GM18507 (cell line): ENCODE measurements around the gene RAB40C.
A peak's percentile ranks its signal among the peaks of the same experiment; 100 is the strongest.

Source experiments
- DNase-seq: peaks from one replicate; pipeline ENCODE4 v3.0.0; 2011; ENCODE audit warnings: low read depth; ENCODE audit not compliant: insufficient read length; ENCODE audit errors: extremely low spot score
- FAIRE-seq: peaks from 2 replicates; lab custom pipeline; 2011; peaks lifted over from hg19 to GRCh38; lab: Jason Lieb, UNC

The RAB40C gene, protein sequence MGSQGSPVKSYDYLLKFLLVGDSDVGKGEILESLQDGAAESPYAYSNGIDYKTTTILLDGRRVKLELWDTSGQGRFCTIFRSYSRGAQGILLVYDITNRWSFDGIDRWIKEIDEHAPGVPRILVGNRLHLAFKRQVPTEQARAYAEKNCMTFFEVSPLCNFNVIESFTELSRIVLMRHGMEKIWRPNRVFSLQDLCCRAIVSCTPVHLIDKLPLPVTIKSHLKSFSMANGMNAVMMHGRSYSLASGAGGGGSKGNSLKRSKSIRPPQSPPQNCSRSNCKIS

DNA sequence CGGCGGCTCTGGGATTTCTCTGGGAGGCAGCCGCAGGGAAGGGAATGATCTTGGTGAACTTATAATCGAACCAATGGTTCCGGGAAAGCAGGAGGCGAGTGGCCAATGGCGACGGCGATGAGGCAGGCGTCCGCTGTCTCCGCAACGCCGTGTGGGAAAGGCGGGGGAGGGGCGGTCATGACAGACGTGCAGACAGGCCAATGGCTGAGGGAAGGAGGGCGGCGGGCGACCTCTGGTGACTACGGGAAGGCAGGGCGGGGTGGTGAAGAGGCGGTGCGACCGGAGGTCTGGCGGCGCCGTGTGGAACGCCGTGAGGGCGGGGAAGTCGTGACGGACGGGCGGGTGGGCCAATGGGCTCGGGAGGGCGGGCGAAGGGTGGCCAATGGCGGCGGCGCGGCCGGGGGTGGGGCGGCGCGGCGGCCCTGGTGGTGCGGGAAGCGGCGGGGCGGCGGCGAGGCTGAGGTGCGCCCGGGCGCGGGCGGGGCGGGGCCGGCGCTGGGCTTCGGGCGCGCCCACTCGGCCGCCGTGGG, at the start of gene RAB40C:
RAB40C (plus strand) TSS at position 409 of the 530 bp plus-strand sequence. CDS start 226 bp downstream, outside the sequence.
- DNase-seq (peak; percentile 94), FAIRE-seq (peak; percentile 90)

DNA sequence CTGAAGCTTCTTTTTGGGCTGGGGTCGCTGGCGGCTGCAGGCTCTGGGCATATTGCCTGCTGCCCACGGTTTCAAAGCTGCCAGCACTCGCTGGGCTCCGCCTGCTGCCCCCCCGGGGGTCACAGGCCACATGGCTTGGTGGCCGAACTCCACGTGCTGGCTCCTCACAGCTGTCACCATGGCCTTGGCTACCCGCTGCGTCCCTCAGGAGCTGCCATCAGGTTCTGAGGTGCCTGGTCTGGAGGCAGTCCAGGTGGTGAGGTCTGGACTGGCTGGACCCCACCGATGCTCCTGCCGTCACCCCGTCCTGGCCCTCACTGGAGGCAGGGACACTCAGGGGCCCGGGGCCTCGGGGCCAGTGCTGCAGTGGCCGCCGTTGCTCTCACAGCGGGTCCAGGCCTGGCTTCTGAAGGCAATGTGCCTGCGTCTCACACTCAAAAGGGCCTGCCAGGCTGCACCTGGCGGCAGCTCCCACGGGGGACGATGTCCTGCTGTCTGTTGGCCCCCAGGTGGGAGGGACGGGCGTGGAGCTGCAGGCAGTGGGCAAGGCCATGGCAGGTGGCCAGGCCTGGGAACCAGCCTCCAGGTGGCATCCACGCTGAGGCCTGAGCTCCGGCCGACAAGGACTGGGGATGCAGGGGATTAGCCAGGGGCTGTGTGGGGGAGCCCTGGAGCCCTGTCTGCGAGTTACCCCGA, 49.1 kb upstream of the RAB40C start:
- FAIRE-seq (no peak), DNase-seq (no peak)

DNA sequence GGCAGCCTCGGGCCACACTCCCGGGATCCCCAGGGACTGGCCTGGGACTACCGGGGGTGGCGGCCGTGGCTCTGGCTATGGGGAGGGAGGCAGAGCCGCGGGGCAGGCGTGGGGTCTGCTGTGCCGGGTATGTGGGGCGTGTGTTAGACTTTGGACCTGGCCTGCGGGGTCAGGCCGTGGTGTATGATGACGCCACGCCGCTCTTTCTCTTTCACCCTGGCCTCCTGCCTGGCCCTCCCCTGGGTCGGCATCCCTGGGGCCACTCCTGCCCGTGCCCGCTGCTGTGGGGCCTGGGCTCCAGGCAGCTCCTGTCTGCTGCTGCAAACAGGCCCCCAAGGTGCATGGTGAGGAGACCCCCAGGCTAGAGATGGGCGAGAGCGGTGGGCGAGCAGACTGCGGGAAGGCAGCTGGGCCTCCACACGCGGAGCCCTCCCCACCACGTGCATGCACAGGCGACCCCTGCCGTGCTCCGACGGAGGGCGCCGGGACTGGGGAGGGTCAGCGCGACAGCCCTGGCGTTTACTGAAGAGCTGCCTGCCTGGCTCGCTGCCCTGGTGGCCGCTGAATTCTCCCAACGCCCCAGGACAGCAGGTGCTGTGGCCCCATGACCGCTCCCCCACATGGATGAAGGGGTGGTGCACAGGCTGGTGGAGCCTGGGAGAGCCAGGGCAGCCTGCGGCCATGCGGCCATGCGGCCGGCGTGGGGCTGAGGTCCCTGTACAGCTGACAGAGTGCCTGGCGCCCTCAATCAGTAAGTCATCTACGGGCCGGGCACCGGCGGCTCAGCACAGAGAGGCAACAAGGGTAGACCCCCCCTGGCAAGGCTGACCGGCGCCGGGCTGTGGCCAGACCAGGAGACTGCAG, 46.3 kb upstream of the RAB40C start:
- FAIRE-seq: no peak
- DNase-seq: no peak

DNA sequence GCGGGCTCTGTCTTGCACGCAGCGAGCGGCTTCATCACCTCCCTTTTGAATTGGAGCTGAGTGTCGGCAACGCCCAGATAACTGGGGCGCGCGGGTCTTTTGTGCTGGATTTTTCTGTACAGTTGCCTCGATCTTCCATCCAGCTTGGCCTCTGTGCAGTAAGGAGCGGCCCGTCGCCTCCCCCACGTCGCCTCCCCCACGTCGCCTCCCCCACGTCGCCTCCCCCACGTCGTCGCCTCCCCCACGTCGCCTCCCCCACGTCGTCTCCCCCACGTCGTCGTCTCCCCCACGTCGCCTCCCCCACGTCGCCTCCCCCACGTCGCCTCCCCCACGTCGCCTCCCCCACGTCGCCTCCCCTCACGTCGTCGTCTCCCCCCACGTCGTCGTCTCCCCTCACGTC, 45.3 kb upstream of the RAB40C start:
- FAIRE-seq: no peak
- DNase-seq: no peak

DNA sequence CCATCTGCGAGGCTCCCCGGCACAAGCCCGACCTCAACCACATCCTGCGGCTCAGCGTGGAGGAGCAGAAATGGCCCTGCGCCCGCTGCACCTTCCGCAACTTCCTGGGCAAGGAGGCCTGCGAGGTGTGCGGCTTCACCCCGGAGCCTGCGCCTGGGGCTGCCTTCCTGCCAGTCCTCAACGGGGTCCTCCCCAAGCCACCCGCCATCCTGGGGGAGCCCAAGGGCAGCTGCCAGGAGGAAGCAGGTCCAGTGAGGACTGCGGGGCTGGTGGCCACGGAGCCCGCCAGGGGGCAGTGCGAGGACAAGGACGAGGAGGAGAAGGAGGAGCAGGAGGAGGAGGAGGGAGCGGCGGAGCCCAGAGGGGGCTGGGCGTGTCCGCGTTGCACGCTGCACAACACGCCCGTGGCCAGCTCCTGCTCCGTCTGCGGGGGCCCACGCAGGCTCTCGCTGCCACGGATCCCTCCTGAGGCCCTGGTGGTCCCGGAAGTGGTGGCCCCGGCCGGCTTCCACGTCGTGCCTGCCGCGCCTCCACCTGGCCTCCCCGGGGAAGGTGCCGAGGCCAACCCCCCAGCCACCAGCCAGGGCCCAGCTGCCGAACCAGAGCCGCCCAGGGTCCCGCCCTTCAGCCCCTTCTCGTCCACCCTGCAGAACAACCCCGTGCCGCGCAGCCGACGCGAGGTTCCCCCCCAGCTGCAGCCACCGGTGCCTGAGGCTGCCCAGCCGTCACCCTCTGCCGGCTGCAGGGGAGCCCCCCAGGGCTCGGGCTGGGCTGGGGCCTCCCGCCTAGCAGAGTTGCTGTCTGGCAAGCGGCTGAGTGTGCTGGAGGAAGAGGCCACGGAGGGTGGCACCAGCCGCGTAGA, 42.7 kb upstream of the RAB40C start:
- FAIRE-seq: no peak
- DNase-seq: no peak

DNA sequence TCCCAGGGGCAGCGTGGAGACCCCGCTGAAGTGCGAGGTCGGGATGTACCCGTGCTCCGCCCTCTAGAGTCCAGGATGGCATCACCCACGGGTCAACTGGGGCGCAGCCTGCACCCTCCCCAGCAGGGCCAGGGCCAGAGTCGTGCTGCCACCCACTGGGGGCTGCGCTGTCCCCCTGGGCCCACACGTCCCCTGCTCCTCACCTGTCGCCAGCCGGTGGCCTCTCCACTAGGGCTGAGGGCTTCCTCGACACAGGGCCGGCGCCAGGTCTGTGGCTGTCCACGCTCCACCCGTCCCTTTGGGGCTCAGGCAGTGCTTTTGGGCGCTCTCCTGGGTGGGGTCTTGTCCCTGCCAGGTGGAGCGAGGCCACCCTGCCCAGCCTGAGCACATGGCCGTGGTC, 41.3 kb upstream of the RAB40C start:
- DNase-seq: no peak
- no peak for FAIRE-seq

DNA sequence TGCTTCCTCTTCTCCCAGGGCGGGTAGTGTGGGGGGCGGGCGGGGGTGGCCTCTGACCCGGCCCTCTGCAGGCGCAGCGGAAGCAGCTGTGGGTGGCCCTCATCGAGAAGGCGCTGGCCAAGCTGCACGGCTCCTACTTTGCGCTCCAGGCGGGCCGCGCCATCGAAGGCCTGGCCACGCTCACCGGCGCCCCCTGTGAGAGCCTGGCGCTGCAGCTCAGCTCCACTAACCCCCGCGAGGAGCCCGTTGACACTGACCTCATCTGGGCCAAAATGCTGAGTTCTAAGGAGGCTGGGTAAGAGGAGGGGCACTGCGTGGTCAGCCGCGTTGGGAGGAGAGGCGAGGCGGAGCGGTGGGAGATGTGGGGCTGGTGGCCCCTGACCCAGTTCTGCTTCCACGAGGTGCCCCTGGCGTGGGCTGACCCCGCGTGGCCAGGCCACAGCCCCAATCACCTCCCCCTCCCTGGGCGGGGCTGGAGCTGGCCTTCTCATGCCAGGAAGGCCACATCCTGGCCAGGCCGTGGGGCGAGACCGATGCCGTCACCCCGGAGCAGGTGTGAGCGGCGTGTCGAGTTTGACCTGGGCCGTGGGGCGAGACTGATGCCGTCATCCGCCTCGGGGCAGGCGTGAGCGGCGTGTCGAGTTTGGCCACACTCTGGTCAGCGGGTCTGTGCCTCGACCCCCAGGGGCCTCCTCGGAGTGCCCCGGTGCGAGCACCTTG, 40.2 kb upstream of the RAB40C start:
- no peak for FAIRE-seq
- no peak for DNase-seq

DNA sequence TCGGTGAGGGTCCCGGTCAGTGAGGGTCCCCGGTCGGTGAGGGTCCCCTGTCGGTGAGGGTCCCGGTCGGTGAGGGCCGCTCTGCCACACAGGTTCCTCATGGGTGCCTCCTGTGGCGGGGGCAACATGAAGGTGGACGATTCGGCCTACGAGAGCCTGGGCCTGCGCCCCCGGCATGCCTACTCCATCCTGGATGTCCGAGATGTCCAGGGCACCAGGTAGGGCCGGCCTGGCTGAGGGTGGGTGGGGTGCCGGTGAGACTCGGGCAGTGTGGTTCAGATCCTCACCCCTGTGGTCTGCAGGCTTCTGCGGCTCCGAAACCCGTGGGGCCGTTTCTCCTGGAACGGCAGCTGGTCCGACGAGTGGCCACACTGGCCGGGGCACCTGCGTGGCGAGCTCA, 38.7 kb upstream of the RAB40C start:
- no peak for FAIRE-seq

DNA sequence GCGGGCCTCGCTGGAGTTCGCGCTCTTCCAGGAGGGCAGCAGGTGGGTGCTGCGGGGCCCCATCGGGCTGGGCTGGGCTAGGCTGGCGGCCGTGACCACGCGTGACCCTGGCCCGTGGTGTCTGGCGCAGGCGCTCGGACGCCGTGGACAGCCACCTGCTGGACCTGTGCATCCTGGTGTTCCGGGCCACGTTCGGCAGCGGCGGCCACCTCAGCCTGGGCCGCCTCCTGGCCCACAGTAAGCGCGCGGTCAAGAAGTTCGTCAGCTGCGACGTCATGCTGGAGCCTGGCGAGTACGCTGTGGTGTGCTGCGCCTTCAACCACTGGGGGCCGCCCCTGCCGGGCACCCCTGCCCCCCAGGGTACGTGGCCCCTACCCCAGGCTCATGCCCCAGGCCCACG, 37.7 kb upstream of the RAB40C start:
- FAIRE-seq (no peak), DNase-seq (no peak)

More for the DNA sequence above, 38.7 kb upstream of the RAB40C start:
- no peak for DNase-seq

DNA sequence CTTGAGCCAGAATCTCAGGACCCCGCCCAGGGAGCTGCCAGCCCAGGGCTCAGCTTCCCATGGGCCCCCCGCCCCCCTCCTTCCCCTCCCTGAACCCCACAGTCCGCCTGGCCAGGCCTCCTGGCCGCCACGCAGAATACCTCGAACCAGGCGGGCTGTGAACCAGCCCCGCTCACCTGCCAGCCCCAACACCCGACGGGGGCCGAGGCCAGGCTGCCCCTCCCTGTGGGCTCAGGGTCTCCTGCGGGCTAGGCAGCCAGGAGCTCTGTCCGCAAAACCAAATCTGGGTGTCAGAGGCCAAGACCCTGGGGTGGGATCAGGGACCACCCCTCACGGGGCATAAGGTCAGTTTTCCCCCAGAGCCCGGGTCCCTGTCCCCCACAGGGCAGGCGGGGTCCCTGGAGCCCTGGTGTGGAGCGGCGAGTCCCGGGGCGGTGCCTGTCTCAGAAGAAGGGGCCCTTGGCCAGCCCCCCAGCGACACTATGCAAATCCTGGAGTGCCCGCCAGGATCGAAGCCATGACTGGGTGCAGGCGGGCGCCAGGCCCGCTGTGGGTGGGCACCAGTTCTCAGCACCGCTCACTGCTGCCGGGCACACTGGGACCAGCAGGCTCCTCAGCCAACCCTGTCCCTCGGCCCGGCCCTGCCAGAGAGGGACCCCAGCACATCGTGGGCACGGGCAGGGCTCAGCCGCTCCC, 36.1 kb upstream of the RAB40C start:
- FAIRE-seq: no peak

DNA sequence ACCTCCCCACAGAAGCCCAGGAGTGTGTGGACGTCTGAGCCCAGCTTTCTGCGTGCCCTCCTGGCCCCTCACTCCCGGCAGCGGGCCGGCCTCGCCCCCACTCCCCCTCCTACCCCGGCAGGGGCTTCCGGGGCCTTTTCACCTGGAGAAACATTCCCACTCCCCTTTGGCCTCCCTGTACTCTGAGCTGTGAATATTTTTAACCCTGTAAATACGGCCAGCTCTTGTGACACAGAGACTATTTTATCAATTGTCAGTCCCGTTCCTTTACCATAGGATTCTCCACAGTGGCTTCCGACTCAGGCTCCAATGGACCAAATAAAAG, 35.6 kb upstream of the RAB40C start:
- FAIRE-seq (no peak), DNase-seq (no peak)

More for the DNA sequence above, 36.1 kb upstream of the RAB40C start:
- DNase-seq: no peak

DNA sequence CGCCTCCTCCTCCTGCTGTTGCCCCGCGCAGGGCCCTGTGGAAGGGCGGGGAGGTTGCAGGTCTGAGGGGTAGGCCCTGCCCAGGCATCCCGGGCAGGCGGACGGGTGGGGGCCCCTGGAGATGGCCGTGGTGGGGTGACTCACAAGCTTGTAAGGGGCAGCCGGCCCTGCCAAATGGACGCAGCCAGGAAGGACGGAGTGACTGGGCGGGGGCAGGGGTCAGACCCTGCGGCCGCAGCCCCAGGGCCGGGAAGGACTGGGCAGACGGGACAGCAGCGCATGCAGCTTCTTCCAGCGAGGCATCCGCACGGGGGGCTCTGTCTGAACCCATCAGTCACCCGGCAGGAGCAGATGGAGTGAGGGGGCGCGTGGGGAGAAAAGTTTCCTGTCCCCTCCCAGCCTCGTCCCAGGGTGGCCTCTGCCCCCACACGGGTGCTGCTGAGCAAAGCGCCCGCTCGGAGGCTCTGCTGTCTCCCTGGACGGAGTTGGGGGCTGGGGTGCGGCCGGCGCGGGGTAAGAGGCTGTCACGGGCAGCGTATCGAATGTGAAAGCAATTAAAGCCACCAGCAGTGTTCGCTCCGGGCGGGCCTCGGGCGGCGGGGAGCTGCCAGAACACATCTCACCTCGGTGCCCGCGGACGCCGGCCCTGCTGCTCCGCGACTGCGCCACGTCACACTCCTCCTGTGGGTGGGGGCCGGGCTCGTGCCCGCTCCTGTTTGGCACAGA, 35.1 kb upstream of the RAB40C start:
- FAIRE-seq (no peak), DNase-seq (no peak)

DNA sequence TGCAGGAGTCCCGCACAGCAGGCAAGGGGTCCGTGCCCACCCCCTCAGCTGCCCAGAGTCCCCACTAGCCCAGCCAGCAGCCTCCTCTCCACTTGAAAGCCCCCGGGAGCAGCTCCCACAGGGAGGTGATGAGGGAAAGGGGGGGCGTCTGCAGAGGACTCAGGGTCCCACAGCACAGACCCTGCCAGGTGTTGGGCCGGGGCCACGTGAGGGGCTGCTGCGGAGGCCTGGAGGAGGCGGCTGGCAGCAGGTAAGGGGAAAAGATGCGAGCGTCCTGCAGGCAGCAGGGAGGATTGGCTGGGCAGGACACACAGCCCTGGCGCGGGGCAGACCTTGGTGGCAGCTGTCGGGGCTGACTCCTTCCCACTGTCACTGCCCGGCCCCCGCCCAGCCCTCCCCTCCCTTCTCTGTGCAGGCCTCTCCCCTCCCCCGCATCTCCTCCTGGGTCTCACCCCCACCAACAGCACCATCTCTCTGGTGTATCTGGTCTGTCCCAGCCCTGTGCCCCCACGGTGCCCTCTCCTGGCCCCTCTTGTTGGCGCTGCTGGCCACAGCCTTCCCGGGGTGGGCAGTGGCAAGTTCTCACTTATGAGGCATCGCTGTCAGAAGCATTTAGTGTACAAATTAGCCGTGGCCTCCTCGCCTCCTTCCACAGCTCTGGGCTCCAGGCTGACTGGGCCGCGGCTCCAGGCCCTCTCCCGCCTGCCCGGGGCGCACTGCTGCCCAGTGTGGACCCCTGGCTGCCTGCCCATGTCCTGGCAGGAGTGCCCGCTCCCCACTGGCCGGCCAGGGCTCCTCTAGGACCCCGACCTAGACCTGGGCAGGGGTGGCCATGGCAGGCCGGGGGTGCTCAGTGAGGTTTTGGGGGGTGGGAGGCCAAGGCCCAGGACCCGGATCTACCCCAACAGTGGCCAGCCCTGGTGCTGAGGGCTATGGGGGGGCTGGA, 34.1 kb upstream of the RAB40C start:
- no peak for FAIRE-seq
- DNase-seq: no peak

DNA sequence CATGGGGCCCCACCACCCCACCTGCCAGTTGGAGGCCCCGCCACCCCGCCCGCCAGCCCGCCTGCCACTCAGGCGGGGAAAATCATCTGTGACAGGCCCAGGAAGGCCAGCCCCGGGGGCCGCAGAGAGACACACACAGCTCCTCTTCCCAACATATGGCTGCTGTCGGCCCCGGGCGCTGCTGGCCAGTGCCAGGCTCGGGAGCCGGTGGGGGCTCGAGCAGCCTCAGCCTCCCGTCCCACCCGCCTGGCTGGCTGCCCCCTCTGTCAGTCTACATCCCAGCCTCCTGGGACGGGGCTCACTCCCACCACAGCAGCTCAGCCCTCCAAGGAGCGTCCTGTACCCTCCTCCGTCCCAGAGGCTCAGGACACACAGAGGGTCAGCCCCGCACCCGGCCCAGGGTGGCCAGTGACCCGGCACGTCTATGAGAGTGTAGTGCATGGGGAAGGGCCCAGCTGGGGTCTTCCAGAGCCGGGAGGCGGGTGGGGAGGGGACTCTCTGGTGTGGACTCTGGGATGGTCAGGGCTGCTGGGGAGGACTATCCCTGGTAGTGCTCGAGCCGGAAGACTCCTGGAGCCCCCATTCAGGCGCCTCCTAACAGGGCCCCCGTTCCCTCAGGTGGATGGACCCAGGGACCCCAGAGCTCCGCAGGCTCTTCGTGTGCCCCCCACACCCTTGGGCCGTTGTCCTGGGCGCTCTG, 33.2 kb upstream of the RAB40C start:
- no peak for FAIRE-seq
- DNase-seq: no peak

DNA sequence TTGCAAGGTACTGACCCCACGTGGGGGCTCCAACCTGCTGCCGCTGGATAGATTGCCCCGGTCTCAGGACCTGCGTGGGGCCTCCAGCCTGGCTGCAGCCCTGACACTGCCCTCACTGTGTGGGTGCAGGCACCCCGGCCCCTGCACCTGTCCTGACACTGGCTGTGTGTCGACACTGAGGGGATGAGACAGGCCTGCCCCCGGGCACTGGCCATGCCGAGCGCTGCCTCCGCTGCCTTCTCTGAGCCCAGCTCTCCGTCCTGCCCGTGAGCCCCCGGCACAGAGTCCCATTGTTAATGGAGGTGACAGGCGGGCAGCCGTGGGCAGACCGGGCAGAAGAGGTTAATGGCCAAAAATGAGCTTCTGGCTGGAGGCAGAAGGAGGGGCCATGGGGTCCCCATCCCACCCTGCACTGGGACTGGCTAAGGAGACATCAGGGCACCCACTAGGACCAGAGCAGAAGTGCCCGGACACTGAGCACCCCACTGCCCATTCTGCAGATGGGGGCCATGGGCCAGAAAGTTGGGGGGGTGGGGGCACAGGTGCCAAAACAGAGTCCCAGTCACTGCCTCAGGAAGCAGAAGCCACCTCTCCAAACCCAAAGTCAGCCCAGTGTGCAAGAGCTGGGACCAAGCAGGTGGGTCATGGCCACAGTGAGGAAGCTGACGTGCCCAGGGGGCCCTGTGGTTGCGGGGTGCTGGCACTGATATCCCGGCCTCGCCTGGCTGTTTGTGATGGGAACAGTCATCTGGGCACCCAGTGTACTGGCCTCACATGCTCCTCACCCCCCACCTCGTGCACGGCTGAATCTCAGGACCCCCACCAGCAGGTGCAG, 32.2 kb upstream of the RAB40C start:
- DNase-seq (no peak), FAIRE-seq (no peak)
